H1 (cell line): ENCODE data around the gene SPATA6L. TPM values are rescaled to one million over a fixed set of nuclear protein-coding genes. Genes with fewer than 3 reads are reported as not detected.

Experiments
- ATF2 ChIP-seq: IDR thresholded peaks from 2 replicates; pipeline ENCODE4 v1.6.1; 2012; ENCODE audit warnings: low read length, inconsistent platforms
- CEBPB ChIP-seq: IDR thresholded peaks from 2 replicates; pipeline ENCODE4 v1.6.1; 2012; ENCODE audit warnings: low read depth, low read length
- CHD2 ChIP-seq: IDR thresholded peaks from 2 replicates; pipeline ENCODE4 v1.6.1; 2012; ENCODE audit warnings: low read length, improper control_type of control experiment
- KDM5A ChIP-seq: fragments of 200-600 bp; IDR thresholded peaks from 2 replicates; pipeline ENCODE4 v1.7.1; 2012; ENCODE audit warnings: mild to moderate bottlenecking, low read length, inconsistent platforms, mixed read lengths
- NANOG ChIP-seq: IDR thresholded peaks from 2 replicates; pipeline ENCODE4 v1.6.1; 2011; ENCODE audit warnings: low read length, low read depth, mild to moderate bottlenecking, inconsistent platforms; ENCODE audit not compliant: insufficient read depth, poor library complexity, severe bottlenecking
- RBBP5 ChIP-seq: IDR thresholded peaks from 2 replicates; pipeline ENCODE4 v1.7.1; 2012; ENCODE audit warnings: low read depth, mild to moderate bottlenecking, inconsistent platforms, low read length, moderate library complexity, borderline replicate concordance
- SP4 ChIP-seq: IDR thresholded peaks from 2 replicates; pipeline ENCODE4 v1.6.1; 2012; ENCODE audit warnings: low read length, inconsistent platforms
- TBP ChIP-seq: IDR thresholded peaks from 2 replicates; pipeline ENCODE4 v1.6.1; 2011; ENCODE audit warnings: low read depth, low read length, improper control_type of control experiment
- polyA plus RNA-seq, 7 experiments: library from polyadenylated mRNA; depleted of rRNA in 3 of 7; stranded (reverse) in 5 of 7; unstranded in 2 of 7; fragments of >200 nt in 5 of 7; fragments of 200-250 nt in 2 of 7; gene quantifications; 1 replicate in 5 of 7; 2 replicates in 1 of 7; 4 replicates in 1 of 7; pipeline versions ENCODE4 v1.2.1 to v1.2.3, GENCODE V29; 2011 to 2013; ENCODE audit warnings: missing spikeins in 2 of 7, mixed read lengths in 2 of 7
- total RNA-seq: library from RNA; stranded (reverse); fragmentation: NEBNext Ultra II Directional; extraction: Animal tissue kit (Norgen Biotek cat#: 25700); gene quantifications from 2 replicates; pipeline ENCODE4 v1.2.1, GENCODE V29; 2021
- TF ChIP-seq, protein P1 (sequence below): IDR thresholded peaks from 2 replicates; pipeline ENCODE4 v1.6.1; 2012; ENCODE audit warnings: inconsistent platforms

SPATA6L gene
- total and polyA plus RNA-seq, 2 of the 8 experiments (the other 6 are each of a cell fraction or from before 2014, with no cell fraction given) = 0.57 to 1.1 TPM

DNA sequence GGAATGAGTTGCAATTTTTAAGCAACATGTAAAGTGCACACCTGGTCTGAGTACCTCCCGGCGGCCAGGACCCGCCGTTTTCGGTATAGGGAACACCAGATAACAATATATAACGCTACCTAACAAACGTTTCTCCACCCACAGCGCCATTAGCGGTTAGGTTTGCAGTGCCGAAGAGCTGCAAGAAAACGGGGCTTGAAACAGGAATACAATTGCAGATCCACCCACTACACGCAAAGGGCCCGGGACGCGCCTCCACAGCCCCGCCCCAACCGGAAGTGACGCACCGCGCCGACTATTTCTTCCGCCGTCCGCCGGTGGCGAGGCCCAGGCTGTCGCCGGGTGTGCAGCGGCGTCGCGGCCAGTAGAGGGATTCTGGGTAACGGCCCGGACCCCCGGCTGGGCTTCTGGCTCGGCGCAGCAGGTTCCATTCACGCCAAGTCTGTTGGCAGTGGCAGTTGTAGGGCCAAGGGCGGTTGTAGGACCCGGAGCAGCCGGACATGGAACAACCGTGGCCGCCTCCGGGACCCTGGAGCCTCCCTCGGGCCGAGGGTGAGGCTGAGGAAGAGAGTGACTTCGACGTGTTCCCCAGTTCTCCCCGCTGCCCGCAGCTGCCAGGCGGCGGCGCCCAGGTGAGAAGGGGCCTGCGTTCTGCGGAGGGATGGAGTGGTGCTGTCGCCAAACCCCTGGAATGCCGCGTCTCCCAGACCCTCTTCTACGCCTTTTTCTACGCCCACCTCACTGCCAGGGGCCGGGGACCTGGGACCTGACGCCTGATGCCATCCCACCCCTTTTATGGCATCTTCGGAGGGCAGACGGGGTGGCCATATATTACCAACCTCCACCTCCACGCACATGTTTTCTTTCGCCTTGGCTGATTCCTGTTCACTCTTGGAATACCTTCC is 13.2 kb upstream of the SPATA6L start, which contains the start of gene CDC37L1 (continued):
- peak; percentile 72; the same call in 1 of the 2 replicates for TF ChIP-seq SP4
- TF ChIP-seq, protein P1, sequence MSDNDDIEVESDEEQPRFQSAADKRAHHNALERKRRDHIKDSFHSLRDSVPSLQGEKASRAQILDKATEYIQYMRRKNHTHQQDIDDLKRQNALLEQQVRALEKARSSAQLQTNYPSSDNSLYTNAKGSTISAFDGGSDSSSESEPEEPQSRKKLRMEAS = peak; percentile 68
- TF ChIP-seq NANOG = no peak
- TF ChIP-seq CEBPB = no peak
- TF ChIP-seq TBP = peak; percentile 93
- TF ChIP-seq ATF2 = 0 out of 2 replicates have a peak, but pooled peaks have one; percentile 52
- peak; percentile 97 for TF ChIP-seq RBBP5
- 0 out of 2 replicates have a peak, but pooled peaks have one; percentile 12 for TF ChIP-seq KDM5A
- no peak for TF ChIP-seq CHD2
